HL-60 (cell line): ENCODE results near the gene NEK7.

Experiments
- DNase-seq, 2 experiments: peaks; one replicate each; pipeline ENCODE4 v3.0.0-alpha.2; 2010 to 2020; ENCODE audit warnings: low read depth in 1 of 2, low spot score in 1 of 2
- H3K27ac ChIP-seq: fragments of 250-450 bp; sonication (Bioruptor Pico); replicated peaks from 2 replicates; pipeline ENCODE4 v1.5.1; 2020; ENCODE audit warnings: mild to moderate bottlenecking, moderate library complexity
- H3K27me3 ChIP-seq: fragments of 250-450 bp; sonication (Bioruptor Pico); 2 replicates; pipeline ENCODE4 v1.5.1; 2021; ENCODE audit warnings: mild to moderate bottlenecking, moderate library complexity; ENCODE audit not compliant: insufficient read depth, poor library complexity, severe bottlenecking
- H3K4me3 ChIP-seq: replicated peaks from 2 replicates; pipeline ENCODE4 v1.5.1; 2011; ENCODE audit warnings: mild to moderate bottlenecking, control low read depth, low read length; ENCODE audit not compliant: insufficient read depth
- GABPA ChIP-seq: IDR thresholded peaks from 2 replicates; pipeline ENCODE4 v1.6.1; 2012; ENCODE audit warnings: low read depth
- POLR2AphosphoS5 ChIP-seq: IDR thresholded peaks from 2 replicates; pipeline ENCODE4 v1.6.1; 2012; ENCODE audit warnings: low read depth
- SPI1 ChIP-seq: IDR thresholded peaks from 2 replicates; pipeline ENCODE4 v1.6.1; 2012; ENCODE audit warnings: low read depth, mild to moderate bottlenecking, borderline replicate concordance
- TF ChIP-seq, protein P1 (sequence below): IDR thresholded peaks from 2 replicates; pipeline ENCODE4 v1.6.1; 2012; ENCODE audit warnings: low read depth; ENCODE audit not compliant: insufficient replicate concordance
- TF ChIP-seq, protein P2 (sequence below): IDR thresholded peaks from one replicate; pipeline ENCODE4 v1.5.1; 2011; ENCODE audit warnings: low read length, control low read depth, inconsistent platforms; ENCODE audit not compliant: insufficient read depth

Gene NEK7

DNA sequence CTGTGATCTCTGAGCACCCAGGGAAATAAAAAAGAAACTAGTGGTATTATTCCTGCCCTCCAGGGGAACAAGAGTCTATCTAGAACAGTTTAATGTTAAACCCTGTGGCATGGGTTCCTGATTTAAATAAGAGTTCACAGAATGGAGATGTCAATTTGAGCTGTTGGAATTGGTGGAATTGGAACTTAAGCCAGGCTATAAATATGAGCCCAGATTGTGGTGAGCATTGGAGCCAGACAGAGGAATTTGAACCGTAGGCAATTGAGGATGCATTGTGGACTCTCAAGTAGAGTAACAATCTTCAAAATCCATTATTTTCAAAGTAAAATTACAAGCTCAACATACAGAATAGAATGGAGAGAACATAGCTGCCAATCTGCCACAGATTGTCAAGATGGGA is 98.2 kb downstream of the NEK7 start:
- TF ChIP-seq GABPA, result no peak
- TF ChIP-seq SPI1, result no peak
- TF ChIP-seq, protein P1, sequence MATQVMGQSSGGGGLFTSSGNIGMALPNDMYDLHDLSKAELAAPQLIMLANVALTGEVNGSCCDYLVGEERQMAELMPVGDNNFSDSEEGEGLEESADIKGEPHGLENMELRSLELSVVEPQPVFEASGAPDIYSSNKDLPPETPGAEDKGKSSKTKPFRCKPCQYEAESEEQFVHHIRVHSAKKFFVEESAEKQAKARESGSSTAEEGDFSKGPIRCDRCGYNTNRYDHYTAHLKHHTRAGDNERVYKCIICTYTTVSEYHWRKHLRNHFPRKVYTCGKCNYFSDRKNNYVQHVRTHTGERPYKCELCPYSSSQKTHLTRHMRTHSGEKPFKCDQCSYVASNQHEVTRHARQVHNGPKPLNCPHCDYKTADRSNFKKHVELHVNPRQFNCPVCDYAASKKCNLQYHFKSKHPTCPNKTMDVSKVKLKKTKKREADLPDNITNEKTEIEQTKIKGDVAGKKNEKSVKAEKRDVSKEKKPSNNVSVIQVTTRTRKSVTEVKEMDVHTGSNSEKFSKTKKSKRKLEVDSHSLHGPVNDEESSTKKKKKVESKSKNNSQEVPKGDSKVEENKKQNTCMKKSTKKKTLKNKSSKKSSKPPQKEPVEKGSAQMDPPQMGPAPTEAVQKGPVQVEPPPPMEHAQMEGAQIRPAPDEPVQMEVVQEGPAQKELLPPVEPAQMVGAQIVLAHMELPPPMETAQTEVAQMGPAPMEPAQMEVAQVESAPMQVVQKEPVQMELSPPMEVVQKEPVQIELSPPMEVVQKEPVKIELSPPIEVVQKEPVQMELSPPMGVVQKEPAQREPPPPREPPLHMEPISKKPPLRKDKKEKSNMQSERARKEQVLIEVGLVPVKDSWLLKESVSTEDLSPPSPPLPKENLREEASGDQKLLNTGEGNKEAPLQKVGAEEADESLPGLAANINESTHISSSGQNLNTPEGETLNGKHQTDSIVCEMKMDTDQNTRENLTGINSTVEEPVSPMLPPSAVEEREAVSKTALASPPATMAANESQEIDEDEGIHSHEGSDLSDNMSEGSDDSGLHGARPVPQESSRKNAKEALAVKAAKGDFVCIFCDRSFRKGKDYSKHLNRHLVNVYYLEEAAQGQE, result no peak
- no peak for TF ChIP-seq POLR2AphosphoS5
- TF ChIP-seq, protein P2, sequence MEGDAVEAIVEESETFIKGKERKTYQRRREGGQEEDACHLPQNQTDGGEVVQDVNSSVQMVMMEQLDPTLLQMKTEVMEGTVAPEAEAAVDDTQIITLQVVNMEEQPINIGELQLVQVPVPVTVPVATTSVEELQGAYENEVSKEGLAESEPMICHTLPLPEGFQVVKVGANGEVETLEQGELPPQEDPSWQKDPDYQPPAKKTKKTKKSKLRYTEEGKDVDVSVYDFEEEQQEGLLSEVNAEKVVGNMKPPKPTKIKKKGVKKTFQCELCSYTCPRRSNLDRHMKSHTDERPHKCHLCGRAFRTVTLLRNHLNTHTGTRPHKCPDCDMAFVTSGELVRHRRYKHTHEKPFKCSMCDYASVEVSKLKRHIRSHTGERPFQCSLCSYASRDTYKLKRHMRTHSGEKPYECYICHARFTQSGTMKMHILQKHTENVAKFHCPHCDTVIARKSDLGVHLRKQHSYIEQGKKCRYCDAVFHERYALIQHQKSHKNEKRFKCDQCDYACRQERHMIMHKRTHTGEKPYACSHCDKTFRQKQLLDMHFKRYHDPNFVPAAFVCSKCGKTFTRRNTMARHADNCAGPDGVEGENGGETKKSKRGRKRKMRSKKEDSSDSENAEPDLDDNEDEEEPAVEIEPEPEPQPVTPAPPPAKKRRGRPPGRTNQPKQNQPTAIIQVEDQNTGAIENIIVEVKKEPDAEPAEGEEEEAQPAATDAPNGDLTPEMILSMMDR, result no peak
- Histone ChIP-seq H3K4me3 (no peak overlapping the region), H3K27ac (no peak overlapping the region), H3K27me3 (no peaks in the 10 kb centered on the region)
- no peak for DNase-seq

DNA sequence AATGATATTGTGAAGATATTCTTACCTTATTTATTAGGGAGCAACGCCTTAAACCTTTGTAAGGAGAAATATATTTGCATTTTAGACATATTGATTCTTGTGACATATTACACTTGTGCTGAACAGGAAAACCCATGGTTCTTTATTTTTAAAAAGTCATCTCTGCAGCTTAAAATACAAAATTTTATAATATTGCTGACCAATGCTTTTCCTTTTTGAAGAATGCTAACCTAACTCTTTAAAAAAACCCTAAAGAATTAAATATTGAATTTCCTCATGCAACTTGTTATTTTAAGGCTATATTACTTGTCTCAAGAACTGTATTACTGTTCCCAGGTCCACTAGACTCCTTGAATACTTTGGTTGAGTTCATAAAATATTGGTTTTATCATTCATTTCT is 99.0 kb downstream of the NEK7 start:
- Histone ChIP-seq H3K27me3 (no peaks in the 10 kb centered on the region), H3K4me3 (no peak overlapping the region), H3K27ac (no peak overlapping the region)
- no peak for DNase-seq
- no peak for TF ChIP-seq SPI1
- TF ChIP-seq GABPA, result no peak
- TF ChIP-seq, protein P2, result no peak
- TF ChIP-seq, protein P1, result no peak

DNA sequence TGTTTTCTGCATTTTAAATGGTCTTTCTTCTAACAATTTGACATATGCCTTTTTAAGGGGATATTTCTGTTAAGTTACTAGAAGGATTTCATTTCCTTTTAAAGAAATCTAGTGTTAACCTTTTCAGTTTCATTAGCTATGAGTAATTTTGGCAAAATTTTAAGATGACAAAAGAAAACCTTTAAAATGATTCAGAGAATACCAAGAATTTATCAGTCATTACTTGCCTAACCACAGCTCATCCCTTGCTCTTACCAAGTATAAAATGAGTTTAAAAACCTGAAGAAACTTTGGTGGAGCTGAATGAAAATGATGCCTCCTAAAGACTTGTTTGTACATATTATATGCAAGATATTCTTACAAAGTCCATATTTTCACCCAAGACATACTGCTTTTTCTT is 101.7 kb downstream of the NEK7 start:
- H3K4me3 ChIP-seq, result no peak overlapping the region
- DNase-seq, result no peak
- no peak for TF ChIP-seq SPI1
- no peak for TF ChIP-seq GABPA
- TF ChIP-seq, protein P1, result no peak
- TF ChIP-seq, protein P2, result no peak
- no peak for TF ChIP-seq POLR2AphosphoS5
- H3K27me3 ChIP-seq, result no peaks in the 10 kb centered on the region
- H3K27ac ChIP-seq, result no peak overlapping the region
